ENCODE data around the gene OPCML.

GRCh38 chr11:132541794-132542193 lies 990.5 kb downstream of the OPCML start:
- TF ChIP-seq POLR2A (IDR thresholded peaks at IDR 0.05) (no peak), CTCF (IDR thresholded peaks at IDR 0.05) (no peak), POLR2AphosphoS5 (IDR thresholded peaks at IDR 0.05) (no peak), EP300 (IDR thresholded peaks at IDR 0.05; ENCODE audit: low read depth) (no peak)

Data from transverse colon (tissue), 4 donors.